Neuronal stem cell (in vitro differentiated cells): ENCODE results near the gene THBS2.

Experiments used
- DNase-seq: peaks from one replicate; pipeline ENCODE4 v3.0.0-alpha.2; 2013; ENCODE audit warnings: low spot score
- H2AFZ ChIP-seq: one replicate; pipeline ENCODE4 v1.6.1; 2013; ENCODE audit warnings: mild to moderate bottlenecking, low read length, inconsistent platforms
- H2AK5ac ChIP-seq: 2 replicates; pipeline ENCODE4 v1.6.1; 2013; ENCODE audit warnings: low read depth, mild to moderate bottlenecking, inconsistent platforms, low read length, moderate library complexity, mixed read lengths
- H2BK120ac ChIP-seq: 2 replicates; pipeline ENCODE4 v1.6.1; 2013; ENCODE audit warnings: low read depth, mild to moderate bottlenecking, inconsistent platforms, low read length, moderate library complexity, mixed read lengths
- H2BK12ac ChIP-seq: one replicate; pipeline ENCODE4 v1.6.1; 2013; ENCODE audit warnings: low read length, inconsistent platforms
- H2BK15ac ChIP-seq: 2 replicates; pipeline ENCODE4 v1.6.1; 2013; ENCODE audit warnings: mild to moderate bottlenecking, low read length, inconsistent platforms, mixed read lengths
- H2BK5ac ChIP-seq: one replicate; pipeline ENCODE4 v1.6.1; 2013; ENCODE audit warnings: inconsistent platforms, mild to moderate bottlenecking, low read length, moderate library complexity
- H3K14ac ChIP-seq: one replicate; pipeline ENCODE4 v1.6.1; 2013; ENCODE audit warnings: low read length, inconsistent platforms
- H3K18ac ChIP-seq: 2 replicates; pipeline ENCODE4 v1.6.1; 2013; ENCODE audit warnings: low read length, inconsistent platforms
- H3K23ac ChIP-seq: 2 replicates; pipeline ENCODE4 v1.6.1; 2013; ENCODE audit warnings: low read depth, mild to moderate bottlenecking, mixed read lengths, low read length, inconsistent platforms; ENCODE audit not compliant: poor library complexity
- H3K27ac ChIP-seq: replicated peaks from 3 replicates; pipeline ENCODE4 v1.5.1; 2013; ENCODE audit warnings: low read length, inconsistent platforms
- H3K27me3 ChIP-seq, 3 experiments: 2 replicates each; pipeline ENCODE4 v1.6.1; 2013; ENCODE audit warnings: low read length in 3 of 3, mild to moderate bottlenecking in 2 of 3, inconsistent platforms in 1 of 3, low read depth in 1 of 3, mixed read lengths in 1 of 3, moderate library complexity in 1 of 3; ENCODE audit not compliant: control insufficient read depth in 3 of 3, insufficient read depth in 3 of 3
- H3K36me3 ChIP-seq, 2 donors: replicated peaks in 1 of 2; 2 replicates each; pipeline ENCODE4 v1.6.1; 2013; ENCODE audit warnings: low read length in 2 of 2; ENCODE audit not compliant: control insufficient read depth in 2 of 2, insufficient read depth in 2 of 2
- H3K4ac ChIP-seq: 2 replicates; pipeline ENCODE4 v1.6.1; 2013; ENCODE audit warnings: inconsistent platforms, mild to moderate bottlenecking, low read length, moderate library complexity
- H3K4me1 ChIP-seq, 2 donors: 1 replicate in 1 of 2; 2 replicates in 1 of 2; pipeline ENCODE4 v1.6.1; 2013; ENCODE audit warnings: low read length in 2 of 2, low read depth in 1 of 2; ENCODE audit not compliant: control insufficient read depth in 2 of 2, insufficient read depth in 1 of 2
- H3K4me2 ChIP-seq: one replicate; pipeline ENCODE4 v1.6.1; 2013; ENCODE audit warnings: mild to moderate bottlenecking, low read length, inconsistent platforms; ENCODE audit not compliant: insufficient read depth, poor library complexity, severe bottlenecking
- H3K4me3 ChIP-seq, 2 donors: 2 replicates each; pipeline ENCODE4 v1.5.1; 2013; ENCODE audit warnings: low read length in 2 of 2, mild to moderate bottlenecking in 2 of 2, inconsistent platforms in 1 of 2, moderate library complexity in 1 of 2
- H3K79me1 ChIP-seq: one replicate; pipeline ENCODE4 v1.6.1; 2013; ENCODE audit warnings: low read depth, mild to moderate bottlenecking, inconsistent platforms, low read length, moderate library complexity
- H3K9ac ChIP-seq: one replicate; pipeline ENCODE4 v1.6.1; 2013; ENCODE audit warnings: mild to moderate bottlenecking, low read depth, low read length, inconsistent platforms; ENCODE audit not compliant: poor library complexity
- H3K9me3 ChIP-seq, 2 donors: replicated peaks in 1 of 2; 2 replicates each; pipeline versions ENCODE3 to v1.6.1; 2013; ENCODE audit warnings: low read length in 2 of 2, mild to moderate bottlenecking in 2 of 2, inconsistent platforms in 1 of 2, low read depth in 1 of 2, mixed read lengths in 1 of 2, moderate library complexity in 1 of 2; ENCODE audit not compliant: control insufficient read depth in 2 of 2, insufficient read depth in 1 of 2
- H4K8ac ChIP-seq: one replicate; pipeline ENCODE4 v1.6.1; 2013; ENCODE audit warnings: low read depth, mild to moderate bottlenecking, inconsistent platforms, low read length, moderate library complexity
- H4K91ac ChIP-seq: one replicate; pipeline ENCODE4 v1.6.1; 2013; ENCODE audit warnings: low read length, low read depth, mild to moderate bottlenecking, inconsistent platforms; ENCODE audit not compliant: poor library complexity
- WGBS, 2 donors: extraction: QIAGEN DNeasy Blood & Tissue Kit; methylation state at CpG; one replicate each; pipeline ENCODE4 v1.1.7; 2013; ENCODE audit warnings: missing lambda C conversion rate in 2 of 2, mixed read lengths in 1 of 2; ENCODE audit not compliant: insufficient read length in 2 of 2, insufficient replicate concordance in 1 of 2; ENCODE audit errors: extremely low coverage in 2 of 2; 5-methylcytosine and 5-hydroxymethylcytosine counted together

THBS2 gene

GRCh38 chr6:169223006-169223405 lies 30.6 kb downstream of the THBS2 start:
- no peak for DNase-seq
- Histone ChIP-seq H3K4me3 (no peak overlapping the region), H2AK5ac (no peak overlapping the region), H3K79me1 (no peaks in the 10 kb centered on the region), H2AFZ (no peak overlapping the region), H3K9me3 (peaks cover 0 to 9% of the 10 kb centered on the region in 2 donors), H2BK15ac (no peak overlapping the region), H3K23ac (no peak overlapping the region), H4K91ac (no peak overlapping the region), H3K9ac (no peak overlapping the region), H2BK5ac (no peak overlapping the region), H3K27ac (no peak overlapping the region), H3K27me3 (no peaks in the 10 kb centered on the region), H4K8ac (no peak overlapping the region), H3K18ac (no peak overlapping the region), H3K14ac (no peak overlapping the region), H3K36me3 (no peaks in the 10 kb centered on the region), H3K4me1 (no peaks in the 10 kb centered on the region), H3K4me2 (no peak overlapping the region), H2BK12ac (no peak overlapping the region), H2BK120ac (no peak overlapping the region), H3K4ac (no peak overlapping the region)
- WGBS, 2 donors, result no CpG with 5 or more reads among the region's 9 CpGs

GRCh38 chr6:169222126-169222525 lies 31.5 kb downstream of the THBS2 start:
- H3K4ac ChIP-seq, result no peak overlapping the region
- no peak overlapping the region for H3K18ac ChIP-seq
- no peak overlapping the region for H3K4me2 ChIP-seq
- no peak overlapping the region for H4K91ac ChIP-seq
- no peaks in the 10 kb centered on the region for H3K4me1 ChIP-seq
- no peak for DNase-seq
- H4K8ac ChIP-seq, result no peak overlapping the region
- WGBS, 2 donors, result no CpG with 5 or more reads among the region's 24 CpGs
- H3K4me3 ChIP-seq, result no peak overlapping the region
- H3K27me3 ChIP-seq, result no peaks in the 10 kb centered on the region
- peak overlapping the region; percentile 47 for H3K14ac ChIP-seq
- no peak overlapping the region for H2BK15ac ChIP-seq
- H2BK12ac ChIP-seq, result no peak overlapping the region
- H2BK5ac ChIP-seq, result no peak overlapping the region
- no peak overlapping the region for H3K23ac ChIP-seq
- H3K36me3 ChIP-seq, result no peaks in the 10 kb centered on the region
- peaks cover 0 to 9% of the 10 kb centered on the region in 2 donors for H3K9me3 ChIP-seq
- no peak overlapping the region for H2BK120ac ChIP-seq
- no peak overlapping the region for H3K27ac ChIP-seq
- H3K79me1 ChIP-seq, result no peaks in the 10 kb centered on the region
- H3K9ac ChIP-seq, result no peak overlapping the region
- no peak overlapping the region for H2AK5ac ChIP-seq
- no peak overlapping the region for H2AFZ ChIP-seq

- H3K4me2 ChIP-seq, result no peak overlapping the region
- H2BK5ac ChIP-seq, result no peak overlapping the region
- H2BK12ac ChIP-seq, result no peak overlapping the region
- H2AFZ ChIP-seq, result no peak overlapping the region
- H3K79me1 ChIP-seq, result no peaks in the 10 kb centered on the region
- H2AK5ac ChIP-seq, result no peak overlapping the region
- no peak overlapping the region for H3K27ac ChIP-seq
- H3K36me3 ChIP-seq, result no peaks in the 10 kb centered on the region
- no peak overlapping the region for H4K8ac ChIP-seq
- no peak overlapping the region for H3K14ac ChIP-seq
- no peak overlapping the region for H4K91ac ChIP-seq
- peaks cover 0 to 9% of the 10 kb centered on the region in 2 donors for H3K9me3 ChIP-seq
- WGBS, 2 donors, result no CpG with 5 or more reads among the region's 7 CpGs
- no peaks in the 10 kb centered on the region for H3K27me3 ChIP-seq
- no peak overlapping the region for H3K23ac ChIP-seq
- no peak overlapping the region for H3K18ac ChIP-seq
- no peak overlapping the region for H2BK15ac ChIP-seq
- H2BK120ac ChIP-seq, result no peak overlapping the region
- H3K4ac ChIP-seq, result no peak overlapping the region
- H3K4me1 ChIP-seq, result no peaks in the 10 kb centered on the region
- H3K4me3 ChIP-seq, result peak overlapping the region in 1 of 2 donors; percentile 42
- DNase-seq, result no peak
- H3K9ac ChIP-seq, result no peak overlapping the region
Measured at GRCh38 chr6:169221264-169221663, 32.4 kb downstream of the THBS2 start.

DNA sequence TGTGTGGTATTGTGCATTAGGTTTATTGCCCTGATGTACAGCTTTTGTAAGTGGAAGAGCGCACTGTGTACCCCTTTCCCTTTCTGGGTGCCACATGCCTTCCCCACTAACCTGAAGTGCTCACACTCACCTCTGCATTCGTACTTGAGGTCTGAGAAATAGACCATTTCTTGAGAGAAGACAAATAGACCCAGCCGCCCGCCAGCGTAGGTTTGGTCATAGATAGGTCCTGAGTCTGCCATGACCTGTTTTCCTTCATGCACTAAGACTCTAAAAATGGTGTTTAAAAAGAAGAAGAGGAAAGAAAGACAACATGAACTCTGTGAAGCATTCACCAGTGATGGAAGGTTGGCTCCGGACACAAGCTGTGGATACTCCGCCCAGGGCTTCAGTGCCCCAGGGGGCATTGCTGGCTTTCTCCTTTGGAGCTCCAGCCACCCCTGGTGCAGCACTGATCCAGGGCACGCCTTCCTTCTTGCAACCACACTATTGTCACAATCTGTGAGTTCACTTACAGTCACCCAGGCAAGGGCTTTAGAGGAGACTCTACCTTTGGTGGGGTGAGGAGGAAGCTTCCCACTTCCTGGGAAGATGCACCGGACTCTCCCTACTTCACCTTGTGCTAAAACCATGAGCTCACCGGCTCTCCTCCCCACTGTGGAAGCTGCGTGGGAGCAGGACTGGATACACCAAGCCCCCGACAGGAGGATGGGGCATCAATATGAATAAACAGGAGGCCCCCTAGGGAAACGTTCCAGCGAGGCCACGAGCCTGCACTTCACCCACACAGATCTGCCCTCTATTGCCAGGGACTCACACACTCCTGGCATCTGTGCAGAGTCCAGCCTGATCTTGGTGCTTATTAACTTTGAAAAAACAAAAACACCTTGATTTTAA lies 33.3 kb downstream of the THBS2 start:
- no peak overlapping the region for H2BK12ac ChIP-seq
- H2BK5ac ChIP-seq, result no peak overlapping the region
- no peak overlapping the region for H3K4me3 ChIP-seq
- H3K23ac ChIP-seq, result no peak overlapping the region
- H2AK5ac ChIP-seq, result no peak overlapping the region
- H3K27ac ChIP-seq, result no peak overlapping the region
- no peak overlapping the region for H3K14ac ChIP-seq
- H3K4me1 ChIP-seq, result no peaks in the 10 kb centered on the region
- no peaks in the 10 kb centered on the region for H3K36me3 ChIP-seq
- no peak overlapping the region for H3K4ac ChIP-seq
- no peak overlapping the region for H3K18ac ChIP-seq
- no peak overlapping the region for H4K8ac ChIP-seq
- H3K79me1 ChIP-seq, result no peaks in the 10 kb centered on the region
- no peak overlapping the region for H2BK15ac ChIP-seq
- no CpG with 5 or more reads among the region's 15 CpGs for WGBS, 2 donors
- H2BK120ac ChIP-seq, result no peak overlapping the region
- H3K9ac ChIP-seq, result no peak overlapping the region
- H4K91ac ChIP-seq, result no peak overlapping the region
- DNase-seq, result no peak
- no peak overlapping the region for H3K4me2 ChIP-seq
- H3K9me3 ChIP-seq, result peaks cover 0 to 9% of the 10 kb centered on the region in 2 donors
- H3K27me3 ChIP-seq, result no peaks in the 10 kb centered on the region
- no peak overlapping the region for H2AFZ ChIP-seq
